H1 (cell line): ENCODE measurements around the gene CES4A. TPM values are rescaled to one million over a fixed set of nuclear protein-coding genes. Genes with fewer than 3 reads are reported as not detected.

ENCODE experiments used
- CTCF ChIA-PET: fragments of 300-600 bp; sonication (Branson Sonifier 250); formaldehyde crosslinking; loops from one replicate; lab custom pipeline; 2021; ENCODE audit not compliant: partially characterized antibody; lab: Charles Lee
- POLR2A ChIA-PET: fragments of 300-600 bp; sonication (Branson Sonifier 250); formaldehyde crosslinking; loops from one replicate; lab custom pipeline; 2021; ENCODE audit warnings: inconsistent platforms; ENCODE audit not compliant: partially characterized antibody; lab: Charles Lee
- DNase-seq, 2 experiments: peaks; one replicate each; pipeline versions ENCODE4 v3.0.0 to v3.0.0-alpha.2; 2010 to 2022; ENCODE audit warnings: low spot score in 2 of 2, low read depth in 1 of 2, mixed read lengths in 1 of 2
- FAIRE-seq: peaks from 2 replicates; lab custom pipeline; 2011; peaks lifted over from hg19 to GRCh38; lab: Jason Lieb, UNC
- H2AFZ ChIP-seq: 2 replicates; pipeline ENCODE4 v1.8.1; 2012; ENCODE audit warnings: low read length, inconsistent platforms
- H2AK5ac ChIP-seq: 2 replicates; pipeline ENCODE4 v1.6.1; 2013; ENCODE audit warnings: low read depth, low read length
- H2BK120ac ChIP-seq: replicated peaks from 2 replicates; pipeline ENCODE3; 2013; ENCODE audit warnings: low read depth, low read length, inconsistent platforms
- H2BK12ac ChIP-seq: 2 replicates; pipeline ENCODE4 v1.6.1; 2013; ENCODE audit warnings: low read depth, low read length
- H2BK15ac ChIP-seq: 2 replicates; pipeline ENCODE4 v1.6.1; 2013; ENCODE audit warnings: low read length
- H2BK20ac ChIP-seq: 2 replicates; pipeline ENCODE4 v1.6.1; 2013; ENCODE audit warnings: low read length
- H2BK5ac ChIP-seq: 2 replicates; pipeline ENCODE4 v1.6.1; 2013; ENCODE audit warnings: low read depth, low read length
- H3K14ac ChIP-seq: 2 replicates; pipeline ENCODE4 v1.6.1; 2013; ENCODE audit warnings: inconsistent platforms; ENCODE audit not compliant: insufficient read length
- H3K18ac ChIP-seq: 2 replicates; pipeline ENCODE4 v1.6.1; 2013; ENCODE audit warnings: low read length; ENCODE audit errors: extremely low read depth
- H3K23ac ChIP-seq: 2 replicates; pipeline ENCODE4 v1.6.1; 2013; ENCODE audit warnings: inconsistent platforms; ENCODE audit not compliant: insufficient read length
- H3K23me2 ChIP-seq: 2 replicates; pipeline ENCODE4 v1.6.1; 2013; ENCODE audit warnings: low read depth, low read length
- H3K27ac ChIP-seq: 2 replicates; pipeline ENCODE4 v1.6.1; 2011; ENCODE audit warnings: low read depth, low read length, inconsistent platforms
- H3K27me3 ChIP-seq, 4 experiments: replicated peaks in 1 of 4; 1 replicate in 1 of 4; 2 replicates in 3 of 4; pipeline versions ENCODE4 v1.6.1 to v1.8.1; 2011 to 2013; ENCODE audit warnings: low read length in 3 of 4, mild to moderate bottlenecking in 3 of 4, inconsistent platforms in 2 of 4, mixed read lengths in 2 of 4, moderate library complexity in 1 of 4; ENCODE audit not compliant: control insufficient read depth in 3 of 4, insufficient read depth in 3 of 4; ENCODE audit errors: extremely low read depth in 1 of 4
- H3K36me3 ChIP-seq, 4 experiments: 2 replicates each; pipeline versions ENCODE4 v1.6.1 to v1.8.1; 2011 to 2013; ENCODE audit warnings: mild to moderate bottlenecking in 4 of 4, low read length in 3 of 4, moderate library complexity in 2 of 4, control low read depth in 1 of 4, inconsistent platforms in 1 of 4; ENCODE audit not compliant: insufficient read depth in 4 of 4, control insufficient read depth in 2 of 4
- H3K4ac ChIP-seq: replicated peaks from 2 replicates; pipeline ENCODE3; 2013; ENCODE audit warnings: low read length, low read depth, mixed read lengths, inconsistent platforms; ENCODE audit not compliant: insufficient read length
- H3K4me1 ChIP-seq, 4 experiments: replicated peaks in 1 of 4; 1 replicate in 1 of 4; 2 replicates in 3 of 4; pipeline versions ENCODE4 v1.6.1 to v1.8.1; 2011 to 2013; ENCODE audit warnings: low read length in 3 of 4, inconsistent platforms in 2 of 4, mixed read lengths in 1 of 4; ENCODE audit not compliant: insufficient read depth in 4 of 4, control insufficient read depth in 3 of 4
- H3K4me2 ChIP-seq, 2 experiments: 2 replicates each; pipeline versions ENCODE4 v1.6.1 to v1.8.1; 2011 to 2013; ENCODE audit warnings: low read depth in 2 of 2, low read length in 2 of 2, control low read depth in 1 of 2, inconsistent platforms in 1 of 2, mild to moderate bottlenecking in 1 of 2; ENCODE audit not compliant: insufficient read depth in 1 of 2
- H3K4me3 ChIP-seq, 4 experiments: fragments of 200-600, 300-600 bp in 1 of 4; sonication (generic), shearing (Covaris generic), sonication (Bioruptor Twin) in 1 of 4; 2 replicates each; pipeline versions ENCODE4 v1.5.1 to v1.8.1; 2011 to 2016; ENCODE audit warnings: low read length in 4 of 4, low read depth in 3 of 4, control low read depth in 2 of 4, inconsistent platforms in 2 of 4, mild to moderate bottlenecking in 2 of 4, mixed read lengths in 1 of 4, moderate library complexity in 1 of 4; ENCODE audit not compliant: insufficient read depth in 2 of 4; ENCODE audit errors: extremely low read depth in 1 of 4
- H3K56ac ChIP-seq: replicated peaks from 2 replicates; pipeline ENCODE3; 2013; ENCODE audit warnings: low read depth, mild to moderate bottlenecking, mixed read lengths, low read length, inconsistent platforms; ENCODE audit not compliant: insufficient read length
- H3K79me1 ChIP-seq: 2 replicates; pipeline ENCODE4 v1.6.1; 2013; ENCODE audit warnings: low read depth, low read length, control low read depth
- H3K79me2 ChIP-seq, 2 experiments: 2 replicates each; pipeline versions ENCODE4 v1.6.1 to v1.8.1; 2012 to 2013; ENCODE audit warnings: low read length in 2 of 2, mild to moderate bottlenecking in 2 of 2, inconsistent platforms in 1 of 2; ENCODE audit not compliant: insufficient read depth in 2 of 2, control insufficient read depth in 1 of 2
- H3K9ac ChIP-seq, 4 experiments: replicated peaks in 1 of 4; 1 replicate in 1 of 4; 2 replicates in 3 of 4; pipeline versions ENCODE4 v1.6.1 to v1.8.1; 2011 to 2013; ENCODE audit warnings: low read depth in 3 of 4, low read length in 3 of 4, control low read depth in 2 of 4, mild to moderate bottlenecking in 2 of 4, moderate library complexity in 2 of 4, inconsistent platforms in 1 of 4; ENCODE audit errors: extremely low read depth in 1 of 4
- H3K9me3 ChIP-seq, 2 experiments: 2 replicates each; pipeline versions ENCODE4 v1.6.1 to v1.8.1; 2012 to 2013; ENCODE audit warnings: mild to moderate bottlenecking in 2 of 2, moderate library complexity in 2 of 2, control low read depth in 1 of 2, inconsistent platforms in 1 of 2, low read depth in 1 of 2, low read length in 1 of 2, mixed read lengths in 1 of 2; ENCODE audit not compliant: insufficient read depth in 2 of 2
- H4K20me1 ChIP-seq, 2 experiments: replicated peaks in 1 of 2; 2 replicates each; pipeline versions ENCODE3 to v1.8.1; 2011 to 2013; ENCODE audit warnings: inconsistent platforms in 2 of 2, low read length in 2 of 2, mild to moderate bottlenecking in 1 of 2; ENCODE audit not compliant: insufficient read depth in 2 of 2, control insufficient read depth in 1 of 2
- H4K5ac ChIP-seq: 2 replicates; pipeline ENCODE4 v1.6.1; 2013; ENCODE audit warnings: low read length, low read depth, mixed read lengths, inconsistent platforms; ENCODE audit not compliant: insufficient read length
- H4K8ac ChIP-seq: 2 replicates; pipeline ENCODE4 v1.8.0; 2013; ENCODE audit warnings: mild to moderate bottlenecking, moderate library complexity, low read length, inconsistent platforms; ENCODE audit not compliant: insufficient read depth; ENCODE audit errors: extremely low read depth
- H4K91ac ChIP-seq: replicated peaks from 2 replicates; pipeline ENCODE3; 2013; ENCODE audit warnings: low read length, mixed read lengths, inconsistent platforms; ENCODE audit not compliant: insufficient read length
- ASH2L ChIP-seq: fragments of 200-600, 300-600 bp; sonication (generic); IDR thresholded peaks from one replicate; pipeline ENCODE4 v1.7.1; 2017; ENCODE audit warnings: low read length
- BCL11A ChIP-seq, 2 experiments: IDR thresholded peaks; one replicate each; pipeline ENCODE4 v1.6.1; 2011; ENCODE audit warnings: low read depth in 2 of 2, low read length in 2 of 2, mild to moderate bottlenecking in 2 of 2
- JUN ChIP-seq: IDR thresholded peaks from 2 replicates; pipeline ENCODE4 v1.6.1; 2011; ENCODE audit warnings: low read depth, mild to moderate bottlenecking, improper control_type of control experiment, low read length
- KDM5A ChIP-seq: fragments of 200-600 bp; IDR thresholded peaks from 2 replicates; pipeline ENCODE4 v1.7.1; 2012; ENCODE audit warnings: mild to moderate bottlenecking, low read length, inconsistent platforms, mixed read lengths
- POLR2A ChIP-seq, 2 experiments: IDR thresholded peaks; 1 replicate in 1 of 2; 2 replicates in 1 of 2; pipeline ENCODE4 v1.6.1; 2011; ENCODE audit warnings: low read depth in 2 of 2, low read length in 2 of 2, mild to moderate bottlenecking in 2 of 2; ENCODE audit errors: control extremely low read depth in 1 of 2
- RFX5 ChIP-seq: IDR thresholded peaks from 2 replicates; pipeline ENCODE4 v1.6.1; 2011; ENCODE audit warnings: low read depth, low read length, improper control_type of control experiment, borderline replicate concordance
- SP2 ChIP-seq: IDR thresholded peaks from 2 replicates; pipeline ENCODE4 v1.6.1; 2012; ENCODE audit warnings: mild to moderate bottlenecking, low read length, inconsistent platforms
- WGBS, 2 experiments: shearing (Covaris generic) in 1 of 2; methylation state at CpG; one replicate each; pipeline versions ENCODE4 v1.1.6 to v1.1.7; 2013 to 2015; ENCODE audit warnings: low lambda C conversion rate in 2 of 2, mixed read lengths in 2 of 2, inconsistent platforms in 1 of 2, low coverage in 1 of 2, missing lambda C conversion rate in 1 of 2; ENCODE audit not compliant: insufficient replicate concordance in 2 of 2, insufficient coverage in 1 of 2, insufficient read length in 1 of 2; ENCODE audit errors: extremely low coverage in 1 of 2, missing lambda C conversion rate in 1 of 2; 5-methylcytosine and 5-hydroxymethylcytosine counted together
- polyA plus RNA-seq, 7 experiments: library from polyadenylated mRNA; depleted of rRNA in 3 of 7; stranded (reverse) in 5 of 7; unstranded in 2 of 7; fragments of >200 nt in 5 of 7; fragments of 200-250 nt in 2 of 7; gene quantifications; 1 replicate in 5 of 7; 2 replicates in 1 of 7; 4 replicates in 1 of 7; pipeline versions ENCODE4 v1.2.1 to v1.2.3, GENCODE V29; 2011 to 2013; ENCODE audit warnings: missing spikeins in 2 of 7, mixed read lengths in 2 of 7
- total RNA-seq: library from RNA; stranded (reverse); fragmentation: NEBNext Ultra II Directional; extraction: Animal tissue kit (Norgen Biotek cat#: 25700); gene quantifications from 2 replicates; pipeline ENCODE4 v1.2.1, GENCODE V29; 2021

CES4A gene
- total and polyA plus RNA-seq, 2 of the 8 experiments (the other 6 are each of a cell fraction or from before 2014, with no cell fraction given) = 0.93 to 1.5 TPM

GRCh38 chr16:66959704-66960161 lies 28.7 kb upstream of the CES4A start:
- peaks cover 0 to 3% (median under 1%) of the 10 kb centered on the region in 4 experiments; a peak in 3 of 7 replicates for H3K4me1 ChIP-seq
- no peak overlapping the region for H2BK15ac ChIP-seq
- FAIRE-seq (no peak), DNase-seq (no peak)
- no peak for TF ChIP-seq ASH2L
- no peak for TF ChIP-seq JUN
- TF ChIP-seq POLR2A (IDR thresholded peaks at IDR 0.05; ENCODE audit: control extremely low read depth in 1 of 2, low read depth in 2 of 2, low read length in 2 of 2) = no peak
- TF ChIP-seq SP2 = no peak
- TF ChIP-seq BCL11A (IDR thresholded peaks at IDR 0.05; ENCODE audit: low read depth in 2 of 2, low read length in 2 of 2) = no peak
- no peak for TF ChIP-seq RFX5
- TF ChIP-seq KDM5A = no peak
- no peak overlapping the region for H2AFZ ChIP-seq
- WGBS, 2 experiments = 88% methylated on average over 4 of the region's 5 CpGs; no CpG with 5 or more reads in 1 of the 2 experiments
- H4K8ac ChIP-seq = no peak overlapping the region
- no peak overlapping the region for H3K4me3 ChIP-seq
- H3K18ac ChIP-seq = no peak overlapping the region
- H3K79me2 ChIP-seq = no peaks in the 10 kb centered on the region
- ChIA-PET POLR2A (interaction anchor here (1.7 kb wide), 1 partner anchor 14 kb away, joined by 6 read pairs; no protein-coding TSS in a partner anchor), CTCF (interaction anchor here (0.6 to 12.2 kb wide), 16 partner anchors 6 to 578 kb away, joined by 3 to 130 read pairs (median 5); partner anchors contain the start of genes B3GNT9 and NOL3)
- no peak overlapping the region for H3K23ac ChIP-seq
- H2AK5ac ChIP-seq = no peak overlapping the region
- H3K27me3 ChIP-seq = no peaks in the 10 kb centered on the region
- H3K56ac ChIP-seq = no peak overlapping the region
- no peaks in the 10 kb centered on the region for H4K20me1 ChIP-seq
- no peaks in the 10 kb centered on the region for H3K79me1 ChIP-seq
- no peak overlapping the region for H2BK120ac ChIP-seq
- H3K9me3 ChIP-seq = no peaks in the 10 kb centered on the region
- no peak overlapping the region for H2BK5ac ChIP-seq
- no peak overlapping the region for H3K14ac ChIP-seq
- H4K5ac ChIP-seq = no peak overlapping the region
- H2BK12ac ChIP-seq = no peak overlapping the region
- no peaks in the 10 kb centered on the region; the same call in 1 of the 2 replicates for H3K23me2 ChIP-seq
- no peak overlapping the region for H3K9ac ChIP-seq
- no peak overlapping the region for H2BK20ac ChIP-seq
- H3K4ac ChIP-seq = no peak overlapping the region
- no peaks in the 10 kb centered on the region for H3K36me3 ChIP-seq
- H3K4me2 ChIP-seq = no peak overlapping the region
- H3K27ac ChIP-seq = no peak overlapping the region
- H4K91ac ChIP-seq = no peak overlapping the region
